ENCODE measurements around the gene HRK. TPM values are rescaled to one million over a fixed set of nuclear protein-coding genes. Genes with fewer than 3 reads are reported as not detected.

The HRK gene
- total and polyA plus RNA-seq, 2 donors, result 0.05 to 0.53 TPM

GRCh38 chr12:116916122-116916521, 34.9 kb upstream of the HRK start:
- Histone ChIP-seq H3K4me3 (ENCODE audit: low read depth, low read length) (no peak overlapping the region), H3K27ac (ENCODE audit: low read depth) (no peak overlapping the region), H3K4me1 (ENCODE audit: insufficient read depth) (no peaks in the 10 kb centered on the region), H3K36me3 (ENCODE audit: insufficient read depth) (no peaks in the 10 kb centered on the region)
- no peak for DNase-seq (ENCODE audit: extremely low spot score)

- H3K27ac ChIP-seq (ENCODE audit: low read depth), result no peak overlapping the region
- no peaks in the 10 kb centered on the region for H3K4me1 ChIP-seq (ENCODE audit: insufficient read depth)
- 89% methylated on average over 1 of the region's 1 CpG for WGBS
- DNase-seq (ENCODE audit: extremely low spot score), result no peak
- H3K36me3 ChIP-seq (ENCODE audit: insufficient read depth), result no peaks in the 10 kb centered on the region
- no peak overlapping the region for H3K4me3 ChIP-seq (ENCODE audit: low read depth, low read length)
Measured at GRCh38 chr12:116915326-116915725, 34.1 kb upstream of the HRK start.

- peak within 1 kb of the TSS; percentile 98 for H3K4me3 ChIP-seq (ENCODE audit: low read depth, low read length)
- WGBS, result under 1% methylated on average over 82 of the region's 82 CpGs
- H3K36me3 ChIP-seq (ENCODE audit: insufficient read depth), result no peaks in the 10 kb centered on the region
Measured at GRCh38 chr12:116910645-116911451, 29.6 kb upstream of the HRK start, which contains the start of gene FBXW8. FBXW8 (plus strand) TSS chr12:116910950; CDS start chr12:116911038, 88 bp downstream.

GRCh38 chr12:116910280-116910644, 29.0 kb upstream of the HRK start:
- Histone ChIP-seq H3K4me3 (ENCODE audit: low read depth, low read length) (peak overlapping the region; percentile 98), H3K4me1 (ENCODE audit: insufficient read depth) (no peaks in the 10 kb centered on the region), H3K36me3 (ENCODE audit: insufficient read depth) (no peaks in the 10 kb centered on the region), H3K27ac (ENCODE audit: low read depth) (no peak overlapping the region)
- WGBS, result 65% methylated on average over 4 of the region's 4 CpGs
- DNase-seq (ENCODE audit: extremely low spot score), result no peak

More at GRCh38 chr12:116910645-116911451, 29.6 kb upstream of the HRK start, which contains the start of gene FBXW8:
- DNase-seq (ENCODE audit: extremely low spot score), result no peak
- H3K27ac ChIP-seq (ENCODE audit: low read depth), result no peak within 1 kb of the TSS
- H3K4me1 ChIP-seq (ENCODE audit: insufficient read depth), result no peaks in the 10 kb centered on the region

- Histone ChIP-seq H3K4me1 (ENCODE audit: insufficient read depth) (no peaks in the 10 kb centered on the region), H3K4me3 (ENCODE audit: low read depth, low read length) (no peak overlapping the region), H3K27ac (ENCODE audit: low read depth) (no peak overlapping the region), H3K36me3 (ENCODE audit: insufficient read depth) (no peaks in the 10 kb centered on the region)
- no peak for DNase-seq (ENCODE audit: extremely low spot score)
- 89% methylated on average over 4 of the region's 4 CpGs for whole genome bisulfite sequencing
Measured at GRCh38 chr12:116906285-116906684, 25.0 kb upstream of the HRK start.

GRCh38 chr12:116903818-116904217, 22.6 kb upstream of the HRK start:
- Histone ChIP-seq H3K36me3 (ENCODE audit: insufficient read depth) (no peaks in the 10 kb centered on the region), H3K4me3 (ENCODE audit: low read depth, low read length) (no peak overlapping the region), H3K4me1 (ENCODE audit: insufficient read depth) (no peaks in the 10 kb centered on the region), H3K27ac (ENCODE audit: low read depth) (no peak overlapping the region)
- 69% methylated on average over 4 of the region's 4 CpGs for WGBS
- DNase-seq (ENCODE audit: extremely low spot score), result no peak

GRCh38 chr12:116901612-116902011, 20.4 kb upstream of the HRK start:
- H3K36me3 ChIP-seq (ENCODE audit: insufficient read depth), result no peaks in the 10 kb centered on the region
- H3K27ac ChIP-seq (ENCODE audit: low read depth), result no peak overlapping the region
- H3K4me3 ChIP-seq (ENCODE audit: low read depth, low read length), result no peak overlapping the region
- DNase-seq (ENCODE audit: extremely low spot score), result no peak
- no peaks in the 10 kb centered on the region for H3K4me1 ChIP-seq (ENCODE audit: insufficient read depth)
- 82% methylated on average over 2 of the region's 2 CpGs for WGBS

GRCh38 chr12:116898669-116899068, 17.4 kb upstream of the HRK start:
- no peaks in the 10 kb centered on the region for H3K36me3 ChIP-seq (ENCODE audit: insufficient read depth)
- WGBS, result 60% methylated on average over 3 of the region's 3 CpGs
- no peak for DNase-seq (ENCODE audit: extremely low spot score)
- H3K4me1 ChIP-seq (ENCODE audit: insufficient read depth), result no peaks in the 10 kb centered on the region
- H3K4me3 ChIP-seq (ENCODE audit: low read depth, low read length), result no peak overlapping the region
- H3K27ac ChIP-seq (ENCODE audit: low read depth), result no peak overlapping the region

- 58% methylated on average over 4 of the region's 4 CpGs for WGBS
- no peak overlapping the region for H3K4me3 ChIP-seq (ENCODE audit: low read depth, low read length)
- no peaks in the 10 kb centered on the region for H3K4me1 ChIP-seq (ENCODE audit: insufficient read depth)
- H3K27ac ChIP-seq (ENCODE audit: low read depth), result no peak overlapping the region
- no peak for DNase-seq (ENCODE audit: extremely low spot score)
- no peaks in the 10 kb centered on the region for H3K36me3 ChIP-seq (ENCODE audit: insufficient read depth)
Measured at GRCh38 chr12:116897476-116897875, 16.2 kb upstream of the HRK start.

- 56% methylated on average over 7 of the region's 7 CpGs for WGBS
- Histone ChIP-seq H3K4me1 (ENCODE audit: insufficient read depth) (no peaks in the 10 kb centered on the region), H3K4me3 (ENCODE audit: low read depth, low read length) (no peak overlapping the region), H3K27ac (ENCODE audit: low read depth) (no peak overlapping the region), H3K36me3 (ENCODE audit: insufficient read depth) (no peaks in the 10 kb centered on the region)
- no peak for DNase-seq (ENCODE audit: extremely low spot score)
Measured at GRCh38 chr12:116896411-116896924, 15.2 kb upstream of the HRK start.

- Histone ChIP-seq H3K27ac (ENCODE audit: low read depth) (no peak overlapping the region), H3K4me3 (ENCODE audit: low read depth, low read length) (no peak overlapping the region), H3K36me3 (ENCODE audit: insufficient read depth) (no peaks in the 10 kb centered on the region), H3K4me1 (ENCODE audit: insufficient read depth) (no peaks in the 10 kb centered on the region)
- 85% methylated on average over 3 of the region's 3 CpGs for WGBS
- no peak for DNase-seq (ENCODE audit: extremely low spot score)
Measured at GRCh38 chr12:116894913-116895312, 13.7 kb upstream of the HRK start.

- Histone ChIP-seq H3K27ac (ENCODE audit: low read depth) (no peak overlapping the region), H3K36me3 (ENCODE audit: insufficient read depth) (no peaks in the 10 kb centered on the region), H3K4me3 (ENCODE audit: low read depth, low read length) (no peak overlapping the region), H3K4me1 (ENCODE audit: insufficient read depth) (no peaks in the 10 kb centered on the region)
- DNase-seq (ENCODE audit: extremely low spot score), result no peak
- WGBS, result 81% methylated on average over 12 of the region's 12 CpGs
Measured at GRCh38 chr12:116892349-116893140, 11.3 kb upstream of the HRK start.

- no peaks in the 10 kb centered on the region for H3K36me3 ChIP-seq (ENCODE audit: insufficient read depth)
- no peak overlapping the region for H3K4me3 ChIP-seq (ENCODE audit: low read depth, low read length)
- DNase-seq (ENCODE audit: extremely low spot score), result no peak
- no peak overlapping the region for H3K27ac ChIP-seq (ENCODE audit: low read depth)
- no peaks in the 10 kb centered on the region for H3K4me1 ChIP-seq (ENCODE audit: insufficient read depth)
- WGBS, result 87% methylated on average over 3 of the region's 3 CpGs
Measured at GRCh38 chr12:116891019-116891418, 9.8 kb upstream of the HRK start.

GRCh38 chr12:116890330-116890729, 9.1 kb upstream of the HRK start:
- no peak for DNase-seq (ENCODE audit: extremely low spot score)
- no peaks in the 10 kb centered on the region for H3K4me1 ChIP-seq (ENCODE audit: insufficient read depth)
- no peak overlapping the region for H3K27ac ChIP-seq (ENCODE audit: low read depth)
- H3K4me3 ChIP-seq (ENCODE audit: low read depth, low read length), result no peak overlapping the region
- no peaks in the 10 kb centered on the region for H3K36me3 ChIP-seq (ENCODE audit: insufficient read depth)
- WGBS, result 92% methylated on average over 2 of the region's 2 CpGs
